ENCODE data around the gene DEFB132. TPM values are rescaled to one million over a fixed set of nuclear protein-coding genes. Genes with fewer than 3 reads are reported as not detected.
"Not testable (repeated sequence)": the region's sequence is repeated elsewhere in the genome, so short reads cannot be mapped to it uniquely, and the experiment has no call there.

The DEFB132 gene
- total RNA-seq, 1 donor from 2014 or later, result not detected

DNA sequence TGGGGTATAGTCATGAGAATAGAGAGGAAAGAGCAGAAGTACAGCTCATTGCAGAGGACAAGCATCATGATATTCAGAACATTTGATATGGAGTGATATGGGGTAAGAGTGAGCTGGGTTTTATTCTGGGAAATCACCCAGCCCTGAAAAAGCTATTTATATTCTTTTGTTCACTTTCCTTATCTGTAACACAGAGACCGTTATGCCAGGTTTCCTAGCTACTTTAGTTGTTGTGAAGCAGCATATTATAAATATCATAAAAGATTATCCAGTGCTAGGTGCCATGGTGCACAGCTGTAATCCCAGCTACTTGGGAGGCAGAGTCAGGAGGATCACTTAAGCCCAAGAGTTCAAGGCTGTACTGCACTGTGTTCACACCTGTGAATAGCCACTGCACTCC lies 40.3 kb upstream of the DEFB132 start:
- no peak overlapping the region for H3K27ac Mint-ChIP-seq
- peaks cover 60% of the 10 kb centered on the region for H3K27me3 Mint-ChIP-seq (ENCODE audit: low read depth)
- no peaks in the 10 kb centered on the region for H3K4me1 Mint-ChIP-seq
- H3K9me3 Mint-ChIP-seq, result no peaks in the 10 kb centered on the region
- no peak for TF ChIP-seq CTCF (IDR thresholded peaks at IDR 0.05; ENCODE audit: unreplicated experiment)
- H3K36me3 Mint-ChIP-seq, result no peaks in the 10 kb centered on the region
- no peak overlapping the region for H3K4me3 Mint-ChIP-seq
- DNase-seq (ENCODE audit: low spot score in 2 of 2, unreplicated experiment in 2 of 2), result no peak

DNA sequence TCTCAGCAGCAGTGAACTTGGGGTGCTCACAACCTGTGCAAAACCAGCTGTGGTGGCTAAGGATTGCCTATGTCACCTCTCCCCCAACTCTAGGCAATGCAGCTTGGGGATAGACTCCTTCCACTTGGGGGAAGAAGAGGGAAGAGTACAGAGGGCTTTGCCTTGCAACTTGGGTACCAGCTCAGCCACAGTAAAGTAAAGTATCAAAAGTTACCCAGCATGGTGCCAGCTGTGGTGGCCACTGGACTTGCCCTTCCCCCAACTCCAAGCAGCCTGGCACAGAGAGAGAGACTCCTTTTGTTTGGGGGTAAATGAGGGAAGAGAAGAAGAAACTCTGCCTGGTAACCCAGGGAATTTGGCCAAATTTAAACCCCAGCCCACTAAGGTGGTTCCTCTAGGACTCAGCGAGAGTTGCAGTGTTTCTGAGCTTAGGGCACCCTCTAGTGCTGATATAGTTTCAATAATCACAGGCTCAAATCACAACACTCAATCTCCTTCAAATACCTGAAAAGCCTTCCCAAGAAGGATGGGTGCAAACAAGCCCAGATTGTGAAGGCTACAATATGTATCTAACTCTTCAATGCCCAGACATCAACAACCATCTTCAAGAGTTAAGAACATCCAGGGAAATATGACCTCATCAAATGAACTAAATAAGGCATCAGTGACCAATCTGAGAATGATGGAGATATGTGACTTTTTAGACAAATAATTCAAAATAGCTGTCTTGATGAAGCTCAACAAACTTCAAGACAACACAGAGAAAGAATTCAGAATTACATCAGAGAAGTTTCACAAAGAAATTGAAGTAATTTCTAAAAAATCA lies 38.0 kb upstream of the DEFB132 start:
- H3K4me3 Mint-ChIP-seq, result no peak overlapping the region
- no peaks in the 10 kb centered on the region for H3K36me3 Mint-ChIP-seq
- no peak for TF ChIP-seq CTCF (IDR thresholded peaks at IDR 0.05; ENCODE audit: unreplicated experiment)
- H3K27ac Mint-ChIP-seq, result no peak overlapping the region
- peaks cover 59% of the 10 kb centered on the region for H3K27me3 Mint-ChIP-seq (ENCODE audit: low read depth)
- DNase-seq (ENCODE audit: low spot score in 2 of 2, unreplicated experiment in 2 of 2), result no peak
- no peaks in the 10 kb centered on the region for H3K4me1 Mint-ChIP-seq
- H3K9me3 Mint-ChIP-seq, result no peaks in the 10 kb centered on the region

DNA sequence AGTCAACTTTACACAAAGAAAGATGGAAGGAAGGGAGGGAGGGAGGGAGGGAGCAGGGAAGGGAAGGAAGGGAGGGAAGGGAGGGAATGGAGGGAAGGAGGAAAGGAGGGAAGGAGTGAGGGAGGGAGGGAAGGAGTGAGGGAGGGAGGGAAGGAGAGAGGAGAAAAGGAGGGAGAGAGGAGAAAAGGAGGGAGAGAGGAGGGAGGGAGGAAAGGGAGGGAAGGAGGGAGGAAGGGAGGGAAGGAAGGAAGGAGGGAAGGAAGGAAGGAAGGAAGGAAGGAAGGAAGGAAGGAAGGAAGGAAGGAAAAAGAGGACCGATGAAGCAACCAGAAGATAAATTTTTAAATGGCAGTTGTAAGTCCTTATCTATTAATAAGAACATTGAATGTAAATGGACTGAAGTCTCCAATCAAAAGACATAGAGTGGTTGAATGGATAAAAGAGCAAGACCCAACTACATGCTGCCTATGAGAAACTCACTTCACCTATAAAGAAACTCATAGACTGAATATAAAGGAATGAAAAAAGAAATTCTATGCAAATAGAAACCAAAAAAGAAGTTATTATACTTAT lies 36.2 kb upstream of the DEFB132 start:
- Mint-ChIP-seq H3K4me1 (no peaks in the 10 kb centered on the region), H3K4me3 (no peak overlapping the region), H3K9me3 (peaks cover 4% of the 10 kb centered on the region), H3K27ac (no peak overlapping the region), H3K36me3 (no peaks in the 10 kb centered on the region), H3K27me3 (ENCODE audit: low read depth) (peaks cover 66% of the 10 kb centered on the region)
- DNase-seq (ENCODE audit: low spot score in 2 of 2, unreplicated experiment in 2 of 2), result no peak
- no peak for TF ChIP-seq CTCF (IDR thresholded peaks at IDR 0.05; ENCODE audit: unreplicated experiment)

- H3K4me1 Mint-ChIP-seq; DNase-seq (ENCODE audit: low spot score in 2 of 2, unreplicated experiment in 2 of 2); H3K9me3 Mint-ChIP-seq; H3K27ac Mint-ChIP-seq; H3K4me3 Mint-ChIP-seq; H3K36me3 Mint-ChIP-seq: not testable (repeated sequence)
- H3K27me3 Mint-ChIP-seq (ENCODE audit: low read depth), result peaks cover 59% of the 10 kb centered on the region
Observed at GRCh38 chr20:225879-226278, 31.6 kb upstream of the DEFB132 start.

DNA sequence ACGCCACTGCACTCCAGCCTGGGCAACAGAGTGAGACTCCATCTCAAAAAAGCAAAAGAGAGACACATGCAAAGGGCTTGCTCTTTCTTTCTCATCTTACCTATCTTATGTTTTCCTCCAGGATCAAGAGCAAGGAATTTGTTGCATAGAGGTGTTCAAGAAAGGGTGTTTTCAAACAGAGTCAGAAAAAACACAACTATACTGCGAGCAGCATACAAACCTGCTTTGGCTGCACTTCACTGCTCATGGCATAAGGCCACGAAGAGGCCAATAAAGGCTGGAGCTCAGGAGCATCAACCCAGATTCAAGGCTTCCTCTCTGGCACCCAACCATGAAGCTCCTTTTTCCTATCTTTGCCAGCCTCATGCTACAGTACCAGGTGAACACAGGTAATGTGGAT lies 30.6 kb upstream of the DEFB132 start, which contains the start of gene DEFB129:
DEFB129 (plus strand) TSS at position 301 of the 400 bp plus-strand sequence; CDS start at position 332, 31 bp downstream.
- H3K36me3 Mint-ChIP-seq, result no peaks in the 10 kb centered on the region
- H3K4me1 Mint-ChIP-seq, result no peaks in the 10 kb centered on the region
- H3K27me3 Mint-ChIP-seq (ENCODE audit: low read depth), result peaks cover 53% of the 10 kb centered on the region
- H3K27ac Mint-ChIP-seq, result no peak within 1 kb of the TSS
- peaks cover 4% of the 10 kb centered on the region for H3K9me3 Mint-ChIP-seq
- no peak within 1 kb of the TSS for H3K4me3 Mint-ChIP-seq
- DNase-seq (ENCODE audit: low spot score in 2 of 2, unreplicated experiment in 2 of 2), result no peak
- no peak for TF ChIP-seq CTCF (IDR thresholded peaks at IDR 0.05; ENCODE audit: unreplicated experiment)

DNA sequence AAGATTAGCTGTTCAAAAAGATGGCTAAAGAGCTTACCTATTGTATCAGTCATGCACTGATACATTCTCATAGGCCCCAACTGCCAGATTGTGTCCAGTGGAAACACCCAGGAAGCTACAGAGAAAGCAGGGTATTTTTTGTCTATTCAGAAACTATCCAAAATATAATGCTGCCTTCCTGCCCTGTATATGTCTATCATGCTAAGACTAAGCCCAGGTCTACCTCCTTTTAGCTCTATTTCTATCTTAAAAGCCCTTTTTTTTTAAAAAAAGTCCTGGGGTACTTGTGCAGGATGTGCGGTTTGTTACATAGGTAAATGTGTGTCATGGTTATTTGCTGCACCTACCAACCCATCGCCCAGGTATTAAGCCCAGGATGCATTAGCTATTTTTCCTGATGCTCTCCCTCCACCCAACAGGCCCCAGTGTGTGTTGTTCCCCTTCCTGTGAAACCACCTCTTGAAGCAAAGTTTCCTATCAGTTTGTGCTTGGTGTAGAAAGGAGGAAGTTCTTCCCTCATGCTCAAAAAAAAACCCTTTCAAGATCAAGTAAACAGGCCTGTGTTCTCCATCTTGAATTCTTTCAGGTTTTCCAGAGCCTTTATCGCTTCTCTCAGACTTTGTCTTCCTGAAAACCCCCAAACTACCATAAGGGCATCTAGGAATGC lies 30.0 kb upstream of the DEFB132 start:
- DNase-seq (ENCODE audit: low spot score in 2 of 2, unreplicated experiment in 2 of 2), result no peak
- Mint-ChIP-seq H3K9me3 (peaks cover 4% of the 10 kb centered on the region), H3K36me3 (no peaks in the 10 kb centered on the region), H3K27me3 (ENCODE audit: low read depth) (peaks cover 51% of the 10 kb centered on the region), H3K27ac (no peak overlapping the region), H3K4me1 (no peaks in the 10 kb centered on the region), H3K4me3 (no peak overlapping the region)
- TF ChIP-seq CTCF (IDR thresholded peaks at IDR 0.05; ENCODE audit: unreplicated experiment), result no peak

Data from mesothelial cell of epicardium (in vitro differentiated cells).